ENCODE measurements around the gene HAO1.

DNA sequence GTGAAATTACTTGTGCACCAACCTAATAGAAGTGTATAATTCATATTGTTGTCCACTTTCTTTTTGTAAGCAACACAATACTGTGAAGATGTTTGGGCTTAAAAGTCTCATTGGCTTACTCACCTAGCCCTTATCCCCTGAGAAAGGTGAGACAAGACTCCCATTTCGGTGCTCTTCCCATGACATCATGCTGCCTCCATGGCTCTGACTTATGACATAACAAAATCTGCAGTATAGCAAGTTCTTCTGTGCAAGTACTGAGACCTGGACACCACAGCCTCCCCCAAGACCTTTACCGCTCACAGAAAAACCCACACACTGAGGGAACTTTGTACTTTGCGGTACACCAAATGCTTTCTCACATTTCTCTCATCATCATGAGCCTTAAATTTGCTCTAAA, 50.5 kb downstream of the HAO1 start:
- no peak for TF ChIP-seq ZSCAN29 (CRISPR knock-in tag; conservative IDR thresholded peaks at IDR 0.05)
- no peak for TF ChIP-seq POLR2AphosphoS5 (IDR thresholded peaks at IDR 0.05; ENCODE audit: low read depth, low read length)
- TF ChIP-seq ZNF781 (CRISPR knock-in tag; IDR thresholded peaks at IDR 0.05; ENCODE audit: borderline replicate concordance, not compliant biosample characterization), result no peak
- TF ChIP-seq, protein P1, sequence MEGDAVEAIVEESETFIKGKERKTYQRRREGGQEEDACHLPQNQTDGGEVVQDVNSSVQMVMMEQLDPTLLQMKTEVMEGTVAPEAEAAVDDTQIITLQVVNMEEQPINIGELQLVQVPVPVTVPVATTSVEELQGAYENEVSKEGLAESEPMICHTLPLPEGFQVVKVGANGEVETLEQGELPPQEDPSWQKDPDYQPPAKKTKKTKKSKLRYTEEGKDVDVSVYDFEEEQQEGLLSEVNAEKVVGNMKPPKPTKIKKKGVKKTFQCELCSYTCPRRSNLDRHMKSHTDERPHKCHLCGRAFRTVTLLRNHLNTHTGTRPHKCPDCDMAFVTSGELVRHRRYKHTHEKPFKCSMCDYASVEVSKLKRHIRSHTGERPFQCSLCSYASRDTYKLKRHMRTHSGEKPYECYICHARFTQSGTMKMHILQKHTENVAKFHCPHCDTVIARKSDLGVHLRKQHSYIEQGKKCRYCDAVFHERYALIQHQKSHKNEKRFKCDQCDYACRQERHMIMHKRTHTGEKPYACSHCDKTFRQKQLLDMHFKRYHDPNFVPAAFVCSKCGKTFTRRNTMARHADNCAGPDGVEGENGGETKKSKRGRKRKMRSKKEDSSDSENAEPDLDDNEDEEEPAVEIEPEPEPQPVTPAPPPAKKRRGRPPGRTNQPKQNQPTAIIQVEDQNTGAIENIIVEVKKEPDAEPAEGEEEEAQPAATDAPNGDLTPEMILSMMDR (CRISPR knock-in tag; IDR thresholded peaks at IDR 0.05), result no peak
- TF ChIP-seq BRCA1 (CRISPR knock-in tag; IDR thresholded peaks at IDR 0.05), result no peak
- TF ChIP-seq, protein P2, sequence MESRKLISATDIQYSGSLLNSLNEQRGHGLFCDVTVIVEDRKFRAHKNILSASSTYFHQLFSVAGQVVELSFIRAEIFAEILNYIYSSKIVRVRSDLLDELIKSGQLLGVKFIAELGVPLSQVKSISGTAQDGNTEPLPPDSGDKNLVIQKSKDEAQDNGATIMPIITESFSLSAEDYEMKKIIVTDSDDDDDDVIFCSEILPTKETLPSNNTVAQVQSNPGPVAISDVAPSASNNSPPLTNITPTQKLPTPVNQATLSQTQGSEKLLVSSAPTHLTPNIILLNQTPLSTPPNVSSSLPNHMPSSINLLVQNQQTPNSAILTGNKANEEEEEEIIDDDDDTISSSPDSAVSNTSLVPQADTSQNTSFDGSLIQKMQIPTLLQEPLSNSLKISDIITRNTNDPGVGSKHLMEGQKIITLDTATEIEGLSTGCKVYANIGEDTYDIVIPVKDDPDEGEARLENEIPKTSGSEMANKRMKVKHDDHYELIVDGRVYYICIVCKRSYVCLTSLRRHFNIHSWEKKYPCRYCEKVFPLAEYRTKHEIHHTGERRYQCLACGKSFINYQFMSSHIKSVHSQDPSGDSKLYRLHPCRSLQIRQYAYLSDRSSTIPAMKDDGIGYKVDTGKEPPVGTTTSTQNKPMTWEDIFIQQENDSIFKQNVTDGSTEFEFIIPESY (CRISPR knock-in tag; IDR thresholded peaks at IDR 0.05), result no peak
- TF ChIP-seq ARNT2 (CRISPR knock-in tag; IDR thresholded peaks at IDR 0.05; ENCODE audit: low read depth), result no peak
